ENCODE measurements around the gene TXLNB.
"Not testable (repeated sequence)": the region's sequence is repeated elsewhere in the genome, so short reads cannot be mapped to it uniquely, and the experiment has no call there.

Gene TXLNB

GRCh38 chr6:139231206-139231605 lies 60.6 kb downstream of the TXLNB start:
- no peak for DNase-seq (ENCODE audit: low read depth)
- no peak overlapping the region for H3K4me3 ChIP-seq (ENCODE audit: low read length)
- no peak for TF ChIP-seq CTCF (conservative IDR thresholded peaks at IDR 0.05; ENCODE audit: low read length)

DNA sequence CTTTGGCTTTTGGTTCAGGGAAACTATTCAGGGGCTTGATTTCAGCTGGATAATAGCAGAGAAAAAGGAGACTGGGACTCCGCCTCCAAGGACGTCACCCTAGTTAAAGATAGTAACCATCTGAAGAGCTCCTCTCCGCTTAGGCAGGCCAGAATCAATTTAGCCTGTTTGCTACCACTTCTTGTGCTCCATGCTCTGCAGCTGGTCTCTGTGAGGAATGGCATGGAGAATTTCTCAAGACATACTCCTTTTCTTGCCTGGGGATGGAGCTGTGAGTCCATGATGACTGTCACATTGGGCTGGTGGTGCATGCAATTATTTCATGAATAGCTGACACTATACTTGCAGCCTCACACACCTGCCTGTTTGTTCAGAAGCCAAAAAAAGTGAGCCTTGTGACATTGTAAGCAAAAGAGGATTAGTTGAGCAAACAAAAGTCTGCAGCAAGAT lies 61.4 kb downstream of the TXLNB start:
- peak; percentile 33 for TF ChIP-seq CTCF (conservative IDR thresholded peaks at IDR 0.05; ENCODE audit: low read length)
- H3K4me3 ChIP-seq (ENCODE audit: low read length): no peak overlapping the region
- DNase-seq (ENCODE audit: low read depth): peak; percentile 54

DNA sequence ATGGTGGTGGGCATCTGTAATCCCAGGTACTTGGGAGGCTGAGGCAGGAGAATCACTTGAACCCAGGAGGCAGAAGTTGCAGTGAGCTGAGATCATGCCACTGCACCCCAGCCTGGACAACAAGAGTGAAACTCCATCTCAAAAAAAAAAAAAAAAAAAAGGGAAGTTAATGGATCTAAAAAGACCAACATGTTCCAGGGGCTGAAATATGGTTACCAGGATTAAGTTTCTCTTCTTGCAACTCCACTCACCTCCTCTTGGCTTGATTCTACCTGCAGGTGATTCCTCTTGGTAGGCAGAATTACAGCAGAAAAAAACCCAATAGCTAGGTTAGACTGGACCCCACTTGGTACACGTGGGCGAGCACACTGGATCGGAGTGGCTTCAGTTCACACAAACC lies 63.4 kb downstream of the TXLNB start:
- H3K4me3 ChIP-seq (ENCODE audit: low read length); DNase-seq (ENCODE audit: low read depth): not testable (repeated sequence)

DNA sequence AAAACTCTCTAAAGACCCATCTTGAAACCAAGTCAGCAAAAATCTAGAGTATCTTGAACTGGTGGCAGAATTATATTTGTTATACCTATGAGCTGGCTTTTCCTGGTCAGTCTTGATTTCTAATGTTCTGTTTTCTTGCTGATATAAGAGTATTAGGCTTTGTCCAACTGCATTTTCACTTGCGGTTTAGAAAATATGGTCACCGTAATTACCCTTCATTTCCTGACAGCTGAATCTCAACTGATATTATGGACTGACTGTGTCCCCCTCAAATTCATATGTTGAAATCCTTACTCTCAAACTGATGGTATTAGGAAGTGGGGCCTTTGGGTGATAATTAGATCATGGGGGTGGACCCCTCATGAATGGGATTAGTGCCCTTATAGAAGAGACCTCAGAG lies 72.1 kb downstream of the TXLNB start:
- no peak for TF ChIP-seq CTCF (conservative IDR thresholded peaks at IDR 0.05; ENCODE audit: low read length)
- no peak overlapping the region for H3K4me3 ChIP-seq (ENCODE audit: low read length)
- no peak for DNase-seq (ENCODE audit: low read depth)

DNA sequence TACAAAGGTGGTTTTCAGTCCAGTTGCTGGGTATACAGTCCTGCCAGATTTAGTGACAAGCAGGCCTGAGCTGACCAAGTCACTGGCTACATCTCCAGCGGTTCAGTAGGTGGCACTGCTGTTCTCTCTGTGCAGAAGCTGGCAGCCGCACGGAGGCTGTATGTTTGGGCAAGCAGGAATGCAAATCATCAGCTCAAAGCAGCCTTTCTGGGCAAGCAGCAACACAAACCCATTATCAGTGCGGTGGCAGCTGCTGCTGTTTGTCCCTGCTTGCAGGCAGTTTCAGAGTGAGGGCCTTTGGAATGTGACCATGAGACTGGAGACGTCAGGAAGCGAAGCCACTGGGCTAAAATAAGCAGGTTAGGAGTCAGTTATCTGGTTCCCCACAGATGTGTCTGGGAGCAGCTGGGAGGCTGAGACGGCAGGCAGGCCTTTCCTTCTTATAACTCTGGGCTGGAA lies 72.5 kb downstream of the TXLNB start:
- no peak overlapping the region for H3K4me3 ChIP-seq (ENCODE audit: low read length)
- DNase-seq (ENCODE audit: low read depth): peak; percentile 97
- peak; percentile 97 for TF ChIP-seq CTCF (conservative IDR thresholded peaks at IDR 0.05; ENCODE audit: low read length)

GRCh38 chr6:139212460-139212859 lies 79.3 kb downstream of the TXLNB start:
- H3K4me3 ChIP-seq (ENCODE audit: low read length); DNase-seq (ENCODE audit: low read depth): not testable (repeated sequence)

DNA sequence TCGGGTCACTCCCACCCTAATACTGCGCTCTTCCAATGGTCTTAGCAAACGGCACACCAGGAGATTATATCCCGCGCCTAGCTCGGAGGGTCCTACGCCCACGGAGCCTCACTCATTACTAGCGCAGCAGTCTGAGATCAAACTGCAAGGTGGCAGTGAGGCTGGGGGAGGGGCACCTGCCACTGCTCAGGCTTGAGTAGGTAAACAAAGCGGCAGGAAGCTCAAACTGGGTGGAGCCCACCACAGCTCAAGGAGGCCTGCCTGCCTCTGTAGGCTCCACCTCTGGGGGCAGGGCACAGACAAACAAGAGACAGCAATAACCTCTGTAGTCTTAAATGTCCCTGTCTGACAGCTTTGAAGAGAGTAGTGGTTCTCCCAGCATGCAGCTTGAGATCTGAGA lies 81.0 kb downstream of the TXLNB start:
- not testable (repeated sequence) for H3K4me3 ChIP-seq (ENCODE audit: low read length); DNase-seq (ENCODE audit: low read depth)

- DNase-seq (ENCODE audit: low read depth): no peak
- H3K4me3 ChIP-seq (ENCODE audit: low read length): no peak overlapping the region
- no peak for TF ChIP-seq CTCF (conservative IDR thresholded peaks at IDR 0.05; ENCODE audit: low read length)
These were observed 86.0 kb downstream of the TXLNB start for GRCh38 chr6:139205843-139206242.

DNA sequence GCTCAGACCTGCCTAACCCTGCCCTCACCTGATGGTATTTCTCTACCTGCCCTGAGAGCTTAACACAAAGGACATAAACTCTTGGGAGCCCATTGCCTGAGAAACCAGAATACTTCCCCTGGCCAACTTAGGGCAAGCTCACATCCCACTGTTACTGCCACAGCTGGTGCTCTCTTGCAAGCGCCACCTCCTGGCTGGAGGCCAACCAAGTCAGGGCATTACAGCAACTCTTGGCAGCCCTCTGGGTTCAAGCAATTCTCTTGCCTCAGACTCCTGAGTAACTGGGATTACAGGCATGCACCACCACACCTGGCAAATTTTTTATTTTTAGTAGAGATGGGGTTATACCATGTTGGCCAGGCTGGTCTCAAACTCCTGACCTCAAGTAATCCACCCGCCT lies 86.8 kb downstream of the TXLNB start:
- TF ChIP-seq CTCF (conservative IDR thresholded peaks at IDR 0.05; ENCODE audit: low read length): no peak

More for the DNA sequence above, 86.8 kb downstream of the TXLNB start:
- no peak overlapping the region for H3K4me3 ChIP-seq (ENCODE audit: low read length)
- no peak for DNase-seq (ENCODE audit: low read depth)

Data from AG10803 (cell line).